GM19099 (cell line): Measurements from ENCODE around the gene BRIP1.

Experiments used
- POLR2A ChIP-seq: IDR thresholded peaks from 3 replicates; pipeline ENCODE4 v1.6.1; 2011; ENCODE audit warnings: low read depth; ENCODE audit not compliant: insufficient read length; ENCODE audit errors: extremely low read depth

Gene BRIP1

GRCh38 chr17:61794792-61795191 lies 68.5 kb downstream of the BRIP1 start:
- TF ChIP-seq POLR2A, result no peak

GRCh38 chr17:61794242-61794641 lies 69.1 kb downstream of the BRIP1 start:
- no peak for TF ChIP-seq POLR2A

- no peak for TF ChIP-seq POLR2A
Observed at GRCh38 chr17:61793565-61793964, 69.8 kb downstream of the BRIP1 start.

- no peak for TF ChIP-seq POLR2A
Observed at GRCh38 chr17:61789872-61790271, 73.5 kb downstream of the BRIP1 start.

GRCh38 chr17:61786088-61786487 lies 77.2 kb downstream of the BRIP1 start:
- no peak for TF ChIP-seq POLR2A

GRCh38 chr17:61784510-61784909 lies 78.8 kb downstream of the BRIP1 start:
- TF ChIP-seq POLR2A, result no peak

GRCh38 chr17:61783556-61784304 lies 79.6 kb downstream of the BRIP1 start:
- no peak for TF ChIP-seq POLR2A

- no peak for TF ChIP-seq POLR2A
Observed at GRCh38 chr17:61783120-61783519, 80.2 kb downstream of the BRIP1 start.

- TF ChIP-seq POLR2A, result no peak
Observed at GRCh38 chr17:61782683-61783082, 80.6 kb downstream of the BRIP1 start.

GRCh38 chr17:61775364-61775763 lies 88.0 kb downstream of the BRIP1 start:
- no peak for TF ChIP-seq POLR2A

- no peak for TF ChIP-seq POLR2A
Observed at GRCh38 chr17:61774724-61775123, 88.6 kb downstream of the BRIP1 start.

GRCh38 chr17:61770752-61771533 lies 92.4 kb downstream of the BRIP1 start:
- TF ChIP-seq POLR2A, result no peak

- TF ChIP-seq POLR2A, result no peak
Observed at GRCh38 chr17:61770043-61770442, 93.3 kb downstream of the BRIP1 start.

- TF ChIP-seq POLR2A, result no peak
Observed at GRCh38 chr17:61768405-61768804, 94.9 kb downstream of the BRIP1 start.

- no peak for TF ChIP-seq POLR2A
Observed at GRCh38 chr17:61766520-61766919, 96.8 kb downstream of the BRIP1 start.

- TF ChIP-seq POLR2A, result no peak
Observed at GRCh38 chr17:61764846-61765245, 98.5 kb downstream of the BRIP1 start.
